HEK293T (cell line): Measurements from ENCODE around the gene MAGOH.

Experiments used
- BHLHE40 ChIP-seq: fragments of 450-650 bp; IDR thresholded peaks from 2 replicates; pipeline ENCODE4 v1.6.1; 2016; ENCODE audit warnings: mild to moderate bottlenecking, moderate library complexity, borderline replicate concordance
- CTBP1 ChIP-seq: fragments of 450-650 bp; IDR thresholded peaks from 2 replicates; pipeline ENCODE4 v1.6.1; 2016; ENCODE audit warnings: borderline replicate concordance
- ELF4 ChIP-seq: fragments of 450-650 bp; IDR thresholded peaks from 2 replicates; pipeline ENCODE4 v1.6.1; 2017; ENCODE audit warnings: antibody characterized with exemption
- FOXA1 ChIP-seq: fragments of 450-650 bp; IDR thresholded peaks from 2 replicates; pipeline ENCODE4 v1.6.1; 2016; ENCODE audit warnings: mild to moderate bottlenecking
- FOXK2 ChIP-seq: fragments of 450-650 bp; IDR thresholded peaks from 2 replicates; pipeline ENCODE4 v1.6.1; 2016; ENCODE audit warnings: mild to moderate bottlenecking
- FOXM1 ChIP-seq: fragments of 450-650 bp; IDR thresholded peaks from 2 replicates; pipeline ENCODE4 v1.6.1; 2017; ENCODE audit warnings: mild to moderate bottlenecking, borderline replicate concordance
- HDGF ChIP-seq: fragments of 450-650 bp; IDR thresholded peaks from 2 replicates; pipeline ENCODE4 v1.6.1; 2017; ENCODE audit warnings: antibody characterized with exemption, borderline replicate concordance
- L3MBTL2 ChIP-seq: fragments of 450-650 bp; conservative IDR thresholded peaks from 2 replicates; pipeline ENCODE4 v1.6.1; 2016; ENCODE audit warnings: mild to moderate bottlenecking
- LEF1 ChIP-seq: fragments of 450-650 bp; IDR thresholded peaks from 2 replicates; pipeline ENCODE4 v1.6.1; 2017; ENCODE audit warnings: mild to moderate bottlenecking, borderline replicate concordance
- PKNOX1 ChIP-seq: fragments of 450-650 bp; IDR thresholded peaks from 2 replicates; pipeline ENCODE4 v1.6.1; 2016
- SP1 ChIP-seq: fragments of 450-650 bp; IDR thresholded peaks from 2 replicates; pipeline ENCODE4 v1.6.1; 2017
- SUZ12 ChIP-seq: fragments of 450-650 bp; IDR thresholded peaks from 2 replicates; pipeline ENCODE4 v1.6.1; 2016; ENCODE audit warnings: mild to moderate bottlenecking
- TARDBP ChIP-seq: fragments of 450-650 bp; IDR thresholded peaks from 2 replicates; pipeline ENCODE4 v1.6.1; 2016
- ZNF384 ChIP-seq: fragments of 450-650 bp; IDR thresholded peaks from 2 replicates; pipeline ENCODE4 v1.6.1; 2016

DNA sequence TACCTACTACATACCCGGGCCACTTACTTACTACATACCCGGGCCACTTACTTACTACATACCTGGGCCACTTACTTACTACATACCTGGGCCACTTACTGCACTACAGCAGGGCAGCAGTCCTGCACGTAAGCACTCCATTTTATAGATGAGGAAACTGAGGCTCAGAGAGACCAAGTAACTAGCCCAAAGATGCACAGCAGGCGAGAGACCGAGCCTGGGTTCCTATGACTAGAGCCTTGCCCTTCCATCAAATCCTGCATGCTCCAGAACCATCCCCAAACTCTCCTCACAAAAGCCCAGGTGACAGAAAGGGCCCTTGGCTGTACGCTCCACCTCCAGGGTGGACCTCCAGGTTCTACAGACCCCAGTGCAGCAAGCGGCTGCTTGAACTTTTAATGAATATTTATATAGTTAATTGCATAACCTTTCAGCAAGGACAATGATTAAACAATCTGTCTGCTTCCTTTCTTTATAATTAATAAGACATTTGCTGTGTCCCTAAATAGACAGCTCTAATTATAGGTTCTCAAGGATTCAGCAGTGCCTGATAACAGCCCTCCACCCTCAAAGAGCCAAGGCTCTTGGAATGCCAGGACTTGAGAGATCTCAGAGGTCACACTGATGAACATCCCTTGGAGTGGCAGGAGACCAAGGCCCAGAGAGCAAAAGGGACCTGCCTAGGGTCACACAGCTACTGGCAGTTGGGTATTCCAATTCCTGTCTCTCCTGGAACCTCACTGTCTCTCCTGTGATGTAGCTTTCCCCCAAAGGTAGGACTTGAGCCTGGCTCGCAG, 46.1 kb upstream of the MAGOH start:
- TF ChIP-seq FOXK2: no peak
- TF ChIP-seq ELF4: no peak
- no peak for TF ChIP-seq CTBP1
- TF ChIP-seq SUZ12: no peak
- TF ChIP-seq SP1: no peak
- no peak for TF ChIP-seq BHLHE40
- TF ChIP-seq TARDBP: no peak
- TF ChIP-seq ZNF384: no peak
- no peak for TF ChIP-seq PKNOX1
- TF ChIP-seq FOXA1: no peak
- TF ChIP-seq L3MBTL2: no peak
- no peak for TF ChIP-seq FOXM1
- TF ChIP-seq HDGF: no peak
- no peak for TF ChIP-seq LEF1
